Breast epithelium (tissue), 3 donors: ENCODE results near the gene ZNF473.

Experiments used
- POLR2A ChIP-seq: fragments of 450-650 bp; IDR thresholded peaks from one replicate; pipeline ENCODE4 v1.6.1; 2016; ENCODE audit warnings: antibody characterized with exemption, mild to moderate bottlenecking, moderate library complexity
- POLR2AphosphoS5 ChIP-seq, 3 donors: sonication (generic); formaldehyde crosslinking; IDR thresholded peaks; one replicate each; pipeline ENCODE4 v1.6.1; 2017; ENCODE audit warnings: antibody characterized with exemption in 3 of 3
- TF ChIP-seq, protein P1 (sequence below), 3 donors: fragments of 450-650 bp; IDR thresholded peaks; one replicate each; pipeline ENCODE4 v1.5.1; 2016 to 2017; ENCODE audit warnings: antibody characterized with exemption in 3 of 3, mild to moderate bottlenecking in 3 of 3, moderate library complexity in 3 of 3

DNA sequence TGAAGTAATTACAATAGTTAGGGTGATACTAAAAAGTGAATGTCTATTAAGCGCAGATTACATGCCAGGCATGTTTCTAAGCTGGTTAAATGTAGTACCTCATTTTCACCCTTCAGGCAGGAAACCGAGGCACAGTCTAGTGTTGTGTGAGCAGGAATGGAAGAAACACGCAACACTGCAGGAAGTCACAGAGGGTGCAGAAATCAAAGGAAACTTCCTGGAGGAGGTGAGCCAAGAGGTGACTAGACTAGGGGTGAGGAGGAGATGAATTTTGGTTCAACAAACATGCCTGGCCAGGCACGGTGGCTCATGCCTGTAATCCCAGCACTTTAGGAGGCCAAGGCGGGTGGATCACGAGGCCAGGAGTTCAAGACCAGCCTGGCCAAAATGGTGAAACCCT lies 41.8 kb downstream of the ZNF473 start:
- TF ChIP-seq, protein P1, sequence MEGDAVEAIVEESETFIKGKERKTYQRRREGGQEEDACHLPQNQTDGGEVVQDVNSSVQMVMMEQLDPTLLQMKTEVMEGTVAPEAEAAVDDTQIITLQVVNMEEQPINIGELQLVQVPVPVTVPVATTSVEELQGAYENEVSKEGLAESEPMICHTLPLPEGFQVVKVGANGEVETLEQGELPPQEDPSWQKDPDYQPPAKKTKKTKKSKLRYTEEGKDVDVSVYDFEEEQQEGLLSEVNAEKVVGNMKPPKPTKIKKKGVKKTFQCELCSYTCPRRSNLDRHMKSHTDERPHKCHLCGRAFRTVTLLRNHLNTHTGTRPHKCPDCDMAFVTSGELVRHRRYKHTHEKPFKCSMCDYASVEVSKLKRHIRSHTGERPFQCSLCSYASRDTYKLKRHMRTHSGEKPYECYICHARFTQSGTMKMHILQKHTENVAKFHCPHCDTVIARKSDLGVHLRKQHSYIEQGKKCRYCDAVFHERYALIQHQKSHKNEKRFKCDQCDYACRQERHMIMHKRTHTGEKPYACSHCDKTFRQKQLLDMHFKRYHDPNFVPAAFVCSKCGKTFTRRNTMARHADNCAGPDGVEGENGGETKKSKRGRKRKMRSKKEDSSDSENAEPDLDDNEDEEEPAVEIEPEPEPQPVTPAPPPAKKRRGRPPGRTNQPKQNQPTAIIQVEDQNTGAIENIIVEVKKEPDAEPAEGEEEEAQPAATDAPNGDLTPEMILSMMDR (IDR thresholded peaks at IDR 0.05), result no peak
- TF ChIP-seq POLR2A, result no peak
- TF ChIP-seq POLR2AphosphoS5 (IDR thresholded peaks at IDR 0.05), result no peak
